ENCODE results near the gene GPATCH11.

The GPATCH11 gene

DNA sequence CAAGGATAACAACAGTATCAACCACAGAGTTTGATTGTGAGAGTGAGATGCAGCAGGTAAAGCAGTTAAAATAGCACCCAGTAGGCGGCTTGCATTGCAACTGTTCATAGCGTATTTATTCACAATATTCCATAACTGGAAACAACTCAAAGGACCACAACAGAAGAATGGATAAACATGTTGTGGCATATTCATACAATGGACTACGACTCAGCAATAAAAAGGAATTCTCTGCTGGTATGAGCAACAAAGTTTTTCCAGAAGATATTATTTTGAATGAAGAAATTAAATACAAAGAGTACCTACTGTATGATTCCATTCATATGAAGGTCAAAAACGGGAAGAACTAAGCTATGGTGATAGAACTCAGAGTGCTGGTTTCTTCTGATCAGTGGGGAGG, 25.2 kb downstream of the GPATCH11 start:
- no peak for DNase-seq (ENCODE audit: low spot score)

- no peak for DNase-seq (ENCODE audit: low spot score)
Observed at GRCh38 chr2:37110306-37111212, 26.2 kb downstream of the GPATCH11 start.

- DNase-seq (ENCODE audit: low spot score): no peak
Observed at GRCh38 chr2:37111958-37112357, 27.6 kb downstream of the GPATCH11 start.

- no peak for DNase-seq (ENCODE audit: low spot score)
Observed at GRCh38 chr2:37117566-37117965, 33.2 kb downstream of the GPATCH11 start.

- no peak for DNase-seq (ENCODE audit: low spot score)
Observed at GRCh38 chr2:37119157-37119556, 34.8 kb downstream of the GPATCH11 start.

DNA sequence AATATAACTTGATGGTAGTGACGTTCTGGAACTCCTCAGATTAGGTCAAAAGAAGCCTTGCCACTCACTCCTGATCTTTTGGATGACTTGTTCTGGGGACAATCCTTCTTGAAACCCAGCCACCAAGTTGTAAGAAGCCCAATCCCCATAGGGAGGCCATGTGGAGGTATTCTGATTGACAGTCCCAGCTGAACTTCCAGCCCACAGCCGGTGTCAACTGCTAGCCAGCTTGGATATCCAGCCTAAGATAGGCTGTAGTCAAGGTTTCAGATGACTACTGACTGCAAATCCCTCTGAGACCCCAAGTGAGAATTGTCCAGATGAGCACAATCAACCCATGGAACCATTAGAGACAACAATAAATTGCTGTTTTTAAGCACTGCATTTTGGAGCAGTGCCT, 41.1 kb downstream of the GPATCH11 start:
- no peak for DNase-seq (ENCODE audit: low spot score)

- DNase-seq (ENCODE audit: low spot score): no peak
Observed at GRCh38 chr2:37132914-37133313, 48.6 kb downstream of the GPATCH11 start.

DNA sequence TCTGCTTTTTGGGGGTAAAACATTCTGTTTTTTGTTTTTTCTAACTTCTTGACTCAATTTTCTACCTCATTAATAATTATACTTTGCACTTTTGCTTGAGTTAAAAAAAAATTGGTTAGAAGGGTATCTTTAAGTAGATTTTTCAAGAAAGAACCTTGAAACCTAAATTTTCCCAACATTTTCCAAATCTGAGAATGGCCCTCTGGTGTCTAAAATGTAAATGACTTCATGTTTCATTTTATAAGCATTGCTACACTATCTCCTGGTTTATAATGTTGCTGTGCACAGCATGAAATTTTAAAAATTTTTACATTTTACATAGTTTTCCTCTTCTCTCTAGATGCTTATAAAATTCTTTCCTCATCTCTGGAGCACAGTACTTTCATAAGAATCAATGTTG, 58.2 kb downstream of the GPATCH11 start:
- no peak for DNase-seq (ENCODE audit: low spot score)

- no peak for DNase-seq (ENCODE audit: low spot score)
Observed at GRCh38 chr2:37143974-37144373, 59.7 kb downstream of the GPATCH11 start.

- DNase-seq (ENCODE audit: low spot score): no peak
Observed at GRCh38 chr2:37146062-37146461, 61.7 kb downstream of the GPATCH11 start.

- no peak for DNase-seq (ENCODE audit: low spot score)
Observed at GRCh38 chr2:37148325-37148724, 64.0 kb downstream of the GPATCH11 start.

All from AG08396 (cell line).